ENCODE measurements around the gene AHI1. TPM values are rescaled to one million over a fixed set of nuclear protein-coding genes. Genes with fewer than 3 reads are reported as not detected.

Gene AHI1
- total and polyA plus RNA-seq, 9 donors: 7.1 to 56.2 (median 26.7) TPM

GRCh38 chr6:135465307-135465706 lies 32.2 kb downstream of the AHI1 start:
- 86 to 99% (median 96%) methylated on average over 1 of the region's 1 CpG for WGBS, 3 donors
- TF ChIP-seq POLR2A (IDR thresholded peaks at IDR 0.05) (no peak), CTCF (IDR thresholded peaks at IDR 0.05) (no peak), EP300 (IDR thresholded peaks at IDR 0.05) (no peak)

GRCh38 chr6:135464634-135465033 lies 32.9 kb downstream of the AHI1 start:
- Histone ChIP-seq H3K9me3 (no peaks in the 10 kb centered on the region), H3K27ac (no peak overlapping the region), H3K4me3 (no peak overlapping the region), H3K27me3 (no peaks in the 10 kb centered on the region), H3K4me1 (ENCODE audit: insufficient read depth) (no peaks in the 10 kb centered on the region), H3K36me3 (peaks cover 3% of the 10 kb centered on the region)
- WGBS, 3 donors: 94 to 98% (median 94%) methylated on average over 1 of the region's 1 CpG
- intact Hi-C loops (cut with DNase I): no loop called here
- DNase-seq: no peak
- TF ChIP-seq POLR2A (IDR thresholded peaks at IDR 0.05): no peak
- no peak for TF ChIP-seq EP300 (IDR thresholded peaks at IDR 0.05)
- TF ChIP-seq CTCF (IDR thresholded peaks at IDR 0.05): no peak

More at GRCh38 chr6:135465307-135465706, 32.2 kb downstream of the AHI1 start:
- Histone ChIP-seq H3K36me3 (peaks cover 3% of the 10 kb centered on the region), H3K4me1 (ENCODE audit: insufficient read depth) (no peaks in the 10 kb centered on the region), H3K27ac (no peak overlapping the region), H3K27me3 (no peaks in the 10 kb centered on the region), H3K4me3 (no peak overlapping the region), H3K9me3 (no peaks in the 10 kb centered on the region)
- intact Hi-C loops (cut with DNase I): no loop called here
- DNase-seq: no peak

GRCh38 chr6:135461208-135461607 lies 36.3 kb downstream of the AHI1 start:
- H3K27ac ChIP-seq: no peak overlapping the region
- H3K9me3 ChIP-seq: no peaks in the 10 kb centered on the region
- H3K27me3 ChIP-seq: no peaks in the 10 kb centered on the region
- H3K36me3 ChIP-seq: peaks cover 3% of the 10 kb centered on the region
- TF ChIP-seq EP300 (IDR thresholded peaks at IDR 0.05) (no peak), CTCF (IDR thresholded peaks at IDR 0.05) (no peak)
- WGBS, 3 donors: 57 to 68% (median 63%) methylated on average over 1 of the region's 1 CpG
- intact Hi-C loops (cut with DNase I): no loop called here
- no peak overlapping the region for H3K4me3 ChIP-seq
- no peaks in the 10 kb centered on the region for H3K4me1 ChIP-seq (ENCODE audit: insufficient read depth)
- DNase-seq: no peak

- no peak for DNase-seq
- TF ChIP-seq EP300 (IDR thresholded peaks at IDR 0.05) (no peak), POLR2A (IDR thresholded peaks at IDR 0.05) (no peak), CTCF (IDR thresholded peaks at IDR 0.05) (no peak)
- Histone ChIP-seq H3K36me3 (peaks cover 3% of the 10 kb centered on the region), H3K4me3 (no peak overlapping the region), H3K9me3 (no peaks in the 10 kb centered on the region), H3K27ac (no peak overlapping the region), H3K4me1 (ENCODE audit: insufficient read depth) (no peaks in the 10 kb centered on the region), H3K27me3 (no peaks in the 10 kb centered on the region)
- intact Hi-C loops (cut with DNase I): no loop called here
Measured at GRCh38 chr6:135458051-135458450, 39.5 kb downstream of the AHI1 start.

All from ovary (tissue), 9 donors.